Measurements from ENCODE around the gene SNED1.
A peak's percentile ranks its signal among the peaks of the same experiment; 100 is the strongest.
"Not testable (repeated sequence)": the region's sequence is repeated elsewhere in the genome, so short reads cannot be mapped to it uniquely, and the experiment has no call there.

SNED1 gene

GRCh38 chr2:241088376-241088775 is 90.0 kb downstream of the SNED1 start:
- no peak for DNase-seq

- DNase-seq, result no peak
These were observed 90.6 kb downstream of the SNED1 start for GRCh38 chr2:241088791-241089732.

- DNase-seq, result peak in 1 of 2 donors; percentile 7
These were observed 92.8 kb downstream of the SNED1 start for GRCh38 chr2:241091201-241091600.

GRCh38 chr2:241091734-241092445 is 93.5 kb downstream of the SNED1 start:
- DNase-seq, result no peak

- DNase-seq, result no peak
These were observed 94.3 kb downstream of the SNED1 start for GRCh38 chr2:241092677-241093076.

GRCh38 chr2:241093133-241093781 is 94.8 kb downstream of the SNED1 start:
- DNase-seq, result not testable (repeated sequence)

GRCh38 chr2:241094172-241094571 is 95.8 kb downstream of the SNED1 start:
- no peak for DNase-seq

GRCh38 chr2:241094924-241095420 is 96.6 kb downstream of the SNED1 start:
- DNase-seq, result no peak

GRCh38 chr2:241095594-241096290 is 97.3 kb downstream of the SNED1 start:
- DNase-seq, result no peak

- no peak for DNase-seq
These were observed 98.6 kb downstream of the SNED1 start for GRCh38 chr2:241096979-241097378.

- no peak for DNase-seq
These were observed 100.8 kb downstream of the SNED1 start for GRCh38 chr2:241099246-241099645.

GRCh38 chr2:241102239-241102803 is 103.9 kb downstream of the SNED1 start, which contains the start of gene MTERF4:
TSS of gene MTERF4 (minus strand) at chr2:241102287. CDS start at chr2:241102273, 14 bp downstream.
- DNase-seq, result peak; percentile 84 to 87

- DNase-seq, result no peak
These were observed 104.8 kb downstream of the SNED1 start for GRCh38 chr2:241103176-241103595.

- not testable (repeated sequence) for DNase-seq
These were observed 106.2 kb downstream of the SNED1 start for GRCh38 chr2:241104611-241105010.

- no peak for DNase-seq
These were observed 107.2 kb downstream of the SNED1 start for GRCh38 chr2:241105641-241106040.

- no peak for DNase-seq
These were observed 108.8 kb downstream of the SNED1 start for GRCh38 chr2:241107031-241107783.

- DNase-seq, result no peak
These were observed 110.1 kb downstream of the SNED1 start for GRCh38 chr2:241108271-241109209.

GRCh38 chr2:241109210-241110088 is 111.0 kb downstream of the SNED1 start:
- DNase-seq, result no peak

Measured in inflammatory macrophage (primary cell).